Gastroesophageal sphincter (tissue), 4 donors: ENCODE data around the gene PRKRA. TPM values are rescaled to one million over a fixed set of nuclear protein-coding genes. Genes with fewer than 3 reads are reported as not detected.
"Not testable (repeated sequence)": the region's sequence is repeated elsewhere in the genome, so short reads cannot be mapped to it uniquely, and the experiment has no call there.

ENCODE experiments used
- ATAC-seq: fragments of 150-250 bp; one replicate; pipeline ENCODE4 v1.9.1; 2016; ENCODE audit warnings: mild to moderate bottlenecking, moderate library complexity
- H3K27ac ChIP-seq, 4 donors: fragments of 200-600 bp; sonication (generic) in 3 of 4; 1 replicate in 3 of 4; 2 replicates in 1 of 4; pipeline ENCODE4 v1.5.1; 2016 to 2019
- H3K27me3 ChIP-seq: fragments of 200-600 bp; sonication (generic); one replicate; pipeline ENCODE4 v1.5.1; 2019
- H3K36me3 ChIP-seq, 2 donors: fragments of 200-600 bp; sonication (generic); one replicate each; pipeline ENCODE4 v1.5.1; 2019; ENCODE audit warnings: control low read depth in 1 of 2
- H3K4me1 ChIP-seq, 3 donors: fragments of 200-600 bp; sonication (generic); 1 replicate in 2 of 3; 2 replicates in 1 of 3; pipeline ENCODE4 v1.5.1; 2016 to 2019; ENCODE audit warnings: control low read depth in 2 of 3
- H3K4me3 ChIP-seq, 2 donors: fragments of 200-600 bp; sonication (generic); one replicate each; pipeline ENCODE4 v1.5.1; 2019; ENCODE audit warnings: mild to moderate bottlenecking in 1 of 2, moderate library complexity in 1 of 2
- H3K9me3 ChIP-seq, 3 donors: fragments of 200-600 bp; sonication (generic); one replicate each; pipeline ENCODE4 v1.5.1; 2017 to 2019; ENCODE audit warnings: control low read depth in 2 of 3
- EP300 ChIP-seq: sonication (generic); formaldehyde crosslinking; IDR thresholded peaks from one replicate; pipeline ENCODE4 v1.6.1; 2017; ENCODE audit warnings: antibody characterized with exemption, mild to moderate bottlenecking
- POLR2A ChIP-seq, 2 donors: fragments of 450-650 bp; IDR thresholded peaks; one replicate each; pipeline ENCODE4 v1.6.1; 2017; ENCODE audit warnings: antibody characterized with exemption in 2 of 2, mild to moderate bottlenecking in 2 of 2, moderate library complexity in 1 of 2
- POLR2AphosphoS5 ChIP-seq: sonication (generic); formaldehyde crosslinking; IDR thresholded peaks from one replicate; pipeline ENCODE4 v1.6.1; 2017; ENCODE audit warnings: antibody characterized with exemption
- WGBS, 2 donors: methylation state at CpG; one replicate each; pipeline ENCODE4 v1.1.5; 2018; ENCODE audit warnings: low coverage in 1 of 2; 5-methylcytosine and 5-hydroxymethylcytosine counted together
- total RNA-seq, 4 donors: library from RNA; depleted of rRNA; stranded (reverse); fragments of >200 nt; gene quantifications; one replicate each; pipeline ENCODE4 v1.1.0, GENCODE V29; 2016
- TF ChIP-seq, protein P1 (sequence below), 4 experiments: fragments of 200-600 bp in 2 of 4; fragments of 450-650 bp in 2 of 4; sonication (generic) in 1 of 4; IDR thresholded peaks; one replicate each; pipeline ENCODE4 v1.5.1; 2017 to 2019; ENCODE audit warnings: antibody characterized with exemption in 4 of 4, mild to moderate bottlenecking in 2 of 4, moderate library complexity in 2 of 4

PRKRA gene
- total RNA-seq, 4 donors from 2014 or later: 72.2 to 89.9 (median 82.4) TPM

DNA sequence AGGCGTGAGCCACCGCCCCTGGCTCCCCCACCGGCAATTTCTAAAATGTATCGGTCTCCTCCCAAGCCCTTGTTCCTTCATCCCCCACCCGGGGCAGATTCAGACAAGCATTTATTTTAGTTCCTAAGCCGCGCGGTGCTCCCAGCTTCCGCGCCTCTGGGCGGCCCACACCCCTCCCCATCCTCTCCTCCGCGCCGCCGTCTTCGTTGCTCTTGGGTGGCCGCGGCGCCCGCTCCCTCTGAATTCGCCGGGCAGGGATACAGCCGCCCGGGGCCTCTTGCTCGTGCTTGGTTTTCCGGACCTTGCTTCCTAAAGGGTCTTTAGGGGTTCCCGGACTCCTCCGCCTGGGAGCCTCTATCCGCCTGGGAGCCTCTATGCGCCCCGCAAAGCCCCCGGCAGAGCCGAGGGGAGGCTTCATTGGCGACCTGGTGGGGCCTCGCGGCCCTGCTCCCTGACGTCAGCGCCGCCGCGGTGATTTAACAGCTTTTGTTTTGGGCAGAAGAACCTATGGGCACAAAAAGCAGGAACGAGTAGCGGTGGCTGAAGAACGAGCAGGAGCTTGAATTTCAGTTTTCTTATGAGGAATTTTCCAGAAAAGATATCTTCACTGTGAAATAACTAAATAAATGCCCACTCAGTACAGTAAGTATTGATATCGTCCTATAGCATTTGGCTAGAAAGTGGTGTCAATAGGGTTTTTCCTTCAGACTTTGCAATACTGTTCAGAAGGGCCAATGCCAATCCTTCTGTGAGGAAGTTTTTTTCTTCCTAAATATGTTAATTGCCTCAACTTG lies 37.3 kb downstream of the PRKRA start:
- no peaks in the 10 kb centered on the region for H3K36me3 ChIP-seq
- WGBS, 2 donors: 0% methylated on average over 9 to 24 of the region's 45 CpGs
- TF ChIP-seq EP300 (no peak), POLR2AphosphoS5 (peak; percentile 27)
- TF ChIP-seq, protein P1, sequence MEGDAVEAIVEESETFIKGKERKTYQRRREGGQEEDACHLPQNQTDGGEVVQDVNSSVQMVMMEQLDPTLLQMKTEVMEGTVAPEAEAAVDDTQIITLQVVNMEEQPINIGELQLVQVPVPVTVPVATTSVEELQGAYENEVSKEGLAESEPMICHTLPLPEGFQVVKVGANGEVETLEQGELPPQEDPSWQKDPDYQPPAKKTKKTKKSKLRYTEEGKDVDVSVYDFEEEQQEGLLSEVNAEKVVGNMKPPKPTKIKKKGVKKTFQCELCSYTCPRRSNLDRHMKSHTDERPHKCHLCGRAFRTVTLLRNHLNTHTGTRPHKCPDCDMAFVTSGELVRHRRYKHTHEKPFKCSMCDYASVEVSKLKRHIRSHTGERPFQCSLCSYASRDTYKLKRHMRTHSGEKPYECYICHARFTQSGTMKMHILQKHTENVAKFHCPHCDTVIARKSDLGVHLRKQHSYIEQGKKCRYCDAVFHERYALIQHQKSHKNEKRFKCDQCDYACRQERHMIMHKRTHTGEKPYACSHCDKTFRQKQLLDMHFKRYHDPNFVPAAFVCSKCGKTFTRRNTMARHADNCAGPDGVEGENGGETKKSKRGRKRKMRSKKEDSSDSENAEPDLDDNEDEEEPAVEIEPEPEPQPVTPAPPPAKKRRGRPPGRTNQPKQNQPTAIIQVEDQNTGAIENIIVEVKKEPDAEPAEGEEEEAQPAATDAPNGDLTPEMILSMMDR (IDR thresholded peaks at IDR 0.05): peak in 3 of 4 experiments; percentile 28 to 36 (median 32)
- H3K9me3 ChIP-seq: no peaks in the 10 kb centered on the region
- H3K27me3 ChIP-seq: no peaks in the 10 kb centered on the region
- H3K4me3 ChIP-seq: peak overlapping the region; percentile 46 to 60
- H3K27ac ChIP-seq: peak overlapping the region; percentile 80 to 93 (median 92)
- peaks cover 0 to 24% (median 0%) of the 10 kb centered on the region in 3 donors for H3K4me1 ChIP-seq
- ATAC-seq: peak; percentile 84

DNA sequence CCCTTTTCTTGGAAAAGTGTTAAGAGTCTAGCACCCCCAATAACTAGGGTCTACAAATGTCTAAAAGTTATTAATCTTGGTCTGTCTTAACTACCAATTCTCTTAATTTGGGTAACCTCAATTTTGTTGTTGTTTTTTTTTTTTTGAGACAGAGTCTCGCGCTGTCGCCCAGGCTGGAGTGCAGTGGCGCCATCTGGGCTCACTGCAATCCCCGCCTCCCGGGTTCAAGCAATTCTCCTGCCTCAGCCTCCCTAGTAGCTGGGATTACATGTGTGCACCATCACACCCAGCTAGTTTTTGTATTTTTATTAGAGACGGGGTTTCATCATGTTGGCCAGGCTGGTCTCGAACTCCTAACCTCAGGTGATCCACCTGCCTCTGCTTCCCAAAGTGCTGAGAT lies 38.5 kb downstream of the PRKRA start:
- H3K4me3 ChIP-seq, ATAC-seq, H3K36me3 ChIP-seq, H3K27me3 ChIP-seq, H3K27ac ChIP-seq, H3K9me3 ChIP-seq: not testable (repeated sequence)
- WGBS, 2 donors: 100% methylated on average over 2 to 8 of the region's 8 CpGs
- peaks cover 0 to 24% (median 0%) of the 10 kb centered on the region in 3 donors for H3K4me1 ChIP-seq

DNA sequence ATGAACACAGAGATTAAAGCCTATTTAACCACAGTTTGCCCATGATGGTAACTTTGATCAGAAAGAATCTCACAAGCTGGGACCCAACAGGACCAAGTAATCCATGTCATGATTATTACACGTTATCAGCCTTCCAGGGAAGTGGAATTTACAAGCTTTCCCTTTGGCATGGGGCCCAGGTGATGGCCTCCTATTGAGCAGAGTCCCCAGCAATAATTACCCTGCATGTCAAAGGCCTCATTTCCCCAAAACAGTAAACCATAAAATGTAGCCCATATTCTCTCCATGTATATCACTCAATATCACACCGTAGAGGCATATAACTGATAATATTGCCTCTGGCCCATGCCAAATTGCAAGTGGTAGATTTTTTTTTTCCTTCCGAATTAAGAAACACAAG lies 38.9 kb downstream of the PRKRA start:
- H3K9me3 ChIP-seq: no peaks in the 10 kb centered on the region
- H3K4me3 ChIP-seq: no peak overlapping the region
- peaks cover 0 to 24% (median 0%) of the 10 kb centered on the region in 3 donors for H3K4me1 ChIP-seq
- 42 to 78% methylated on average over 2 to 3 of the region's 3 CpGs for WGBS, 2 donors
- TF ChIP-seq POLR2AphosphoS5: no peak
- TF ChIP-seq POLR2A (IDR thresholded peaks at IDR 0.05): no peak
- TF ChIP-seq EP300: no peak
- TF ChIP-seq, protein P1 (IDR thresholded peaks at IDR 0.05): no peak
- ATAC-seq: no peak
- H3K36me3 ChIP-seq: no peaks in the 10 kb centered on the region
- H3K27ac ChIP-seq: no peak overlapping the region
- no peaks in the 10 kb centered on the region for H3K27me3 ChIP-seq

DNA sequence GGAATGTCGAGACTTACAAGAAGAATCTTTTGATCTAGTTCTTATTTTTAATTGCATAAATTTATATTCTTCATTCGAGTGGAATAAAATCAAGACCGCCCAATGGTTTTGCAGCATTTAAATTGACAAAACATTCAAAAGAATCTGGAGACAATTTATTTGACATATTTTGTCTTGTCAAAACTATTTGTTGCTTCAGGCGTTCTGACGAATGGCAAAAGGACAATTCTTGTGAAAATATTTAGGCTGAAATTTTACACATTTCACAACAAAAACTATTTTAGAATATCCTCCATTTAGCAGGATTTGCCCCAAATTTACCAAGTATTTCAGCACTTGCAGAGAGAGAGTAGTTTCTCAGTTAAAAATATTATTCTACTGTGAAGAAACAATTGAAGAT lies 41.7 kb downstream of the PRKRA start:
- peaks cover 8% of the 10 kb centered on the region for H3K27me3 ChIP-seq
- WGBS, 2 donors: 72 to 83% methylated on average over 5 of the region's 5 CpGs
- no peaks in the 10 kb centered on the region for H3K36me3 ChIP-seq
- no peak overlapping the region for H3K4me3 ChIP-seq
- no peaks in the 10 kb centered on the region for H3K9me3 ChIP-seq
- peaks cover 0 to 5% (median 0%) of the 10 kb centered on the region in 3 donors for H3K4me1 ChIP-seq
- H3K27ac ChIP-seq: no peak overlapping the region
- no peak for ATAC-seq
- TF ChIP-seq POLR2AphosphoS5 (no peak), POLR2A (IDR thresholded peaks at IDR 0.05) (no peak), EP300 (no peak)
- TF ChIP-seq, protein P1 (IDR thresholded peaks at IDR 0.05): no peak

DNA sequence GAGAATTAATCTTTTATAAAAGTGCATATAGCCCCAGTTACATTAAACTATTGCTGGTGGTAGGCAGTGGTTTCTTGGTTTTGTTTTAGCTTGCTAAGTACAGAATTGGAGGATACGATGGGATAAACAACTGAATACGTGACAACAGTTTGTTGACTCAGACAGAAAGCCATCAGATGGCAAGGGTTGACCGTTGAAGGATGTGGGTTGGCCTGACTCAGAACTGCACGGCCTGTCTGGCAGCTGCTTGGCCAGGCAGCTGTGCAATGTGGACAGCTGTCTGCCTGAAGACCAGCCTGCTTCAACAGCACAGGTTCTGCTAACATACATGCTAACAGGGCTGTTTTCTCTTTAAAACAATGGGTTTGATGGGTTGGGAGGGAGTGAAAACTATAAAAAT lies 46.6 kb downstream of the PRKRA start:
- Histone ChIP-seq H3K36me3 (no peaks in the 10 kb centered on the region), H3K4me3 (no peak overlapping the region), H3K27me3 (peaks cover 9% of the 10 kb centered on the region), H3K4me1 (no peaks in the 10 kb centered on the region), H3K9me3 (no peaks in the 10 kb centered on the region), H3K27ac (no peak overlapping the region)
- WGBS, 2 donors: 10 to 38% methylated on average over 4 of the region's 4 CpGs
- TF ChIP-seq EP300: no peak
- TF ChIP-seq POLR2AphosphoS5: no peak
- no peak for TF ChIP-seq POLR2A (IDR thresholded peaks at IDR 0.05)
- TF ChIP-seq, protein P1 (IDR thresholded peaks at IDR 0.05): no peak
- no peak for ATAC-seq
